B cell (primary cell): ENCODE measurements around the gene TAS1R2. TPM values are rescaled to one million over a fixed set of nuclear protein-coding genes. Genes with fewer than 3 reads are reported as not detected.

Experiments used
- ATAC-seq: fragments of 200-7000 bp; cut with Tn5 transposase; one replicate; pipeline ENCODE4 v1.10.0; 2021; ENCODE audit warnings: low read depth, mild to moderate bottlenecking, moderate number of reproducible peaks, moderate library complexity
- CTCF ChIA-PET: fragments of 350-600 bp; sonication (Branson Sonifier 250); formaldehyde crosslinking; loops from one replicate; lab custom pipeline; 2021; ENCODE audit warnings: antibody characterized with exemption, inconsistent platforms; lab: Charles Lee
- POLR2A ChIA-PET: fragments of 350-600 bp; sonication (Branson Sonifier 250); formaldehyde crosslinking; loops from one replicate; lab custom pipeline; 2021; ENCODE audit warnings: antibody characterized with exemption; lab: Charles Lee
- DNase-seq: peaks from one replicate; pipeline ENCODE4 v3.0.0; 2013
- H2AFZ ChIP-seq: 2 replicates; pipeline ENCODE4 v1.6.1; 2012; ENCODE audit warnings: mild to moderate bottlenecking, low read depth, low read length; ENCODE audit not compliant: insufficient read depth, poor library complexity, severe bottlenecking
- H3K27ac ChIP-seq, 2 donors: 1 replicate in 1 of 2; 2 replicates in 1 of 2; pipeline ENCODE4 v1.5.1; 2012 to 2013; ENCODE audit warnings: low read length in 2 of 2, mild to moderate bottlenecking in 2 of 2, moderate library complexity in 1 of 2
- H3K27me3 ChIP-seq, 4 experiments: fragments of 200-600 bp in 1 of 4; sonication (generic) in 1 of 4; replicated peaks in 1 of 4; 1 replicate in 2 of 4; 2 replicates in 2 of 4; pipeline versions ENCODE4 v1.6.1 to v1.7.0; 2013 to 2016; ENCODE audit warnings: low read length in 3 of 4, mild to moderate bottlenecking in 2 of 4, mixed read lengths in 1 of 4, moderate library complexity in 1 of 4; ENCODE audit not compliant: insufficient read depth in 4 of 4, control insufficient read depth in 3 of 4; ENCODE audit errors: control extremely low read depth in 1 of 4
- H3K36me3 ChIP-seq, 2 experiments: replicated peaks in 1 of 2; 1 replicate in 1 of 2; 2 replicates in 1 of 2; pipeline versions ENCODE4 v1.6.1 to v1.7.1; 2013; ENCODE audit warnings: low read length in 1 of 2; ENCODE audit not compliant: insufficient read depth in 2 of 2, control insufficient read depth in 1 of 2; ENCODE audit errors: control extremely low read depth in 1 of 2, extremely low read depth in 1 of 2
- H3K4me1 ChIP-seq, 2 donors: fragments of 200-600 bp in 1 of 2; sonication (generic) in 1 of 2; 1 replicate in 1 of 2; 2 replicates in 1 of 2; pipeline versions ENCODE4 v1.5.1 to v1.6.1; 2013 to 2017; ENCODE audit warnings: low read length in 2 of 2; ENCODE audit not compliant: control insufficient read depth in 2 of 2, insufficient read depth in 2 of 2
- H3K4me2 ChIP-seq: replicated peaks from 2 replicates; pipeline ENCODE3; 2012; ENCODE audit warnings: mild to moderate bottlenecking, low read depth, low read length; ENCODE audit not compliant: poor library complexity, severe bottlenecking
- H3K4me3 ChIP-seq, 5 experiments: fragments of 200-600 bp in 1 of 5; sonication (generic) in 1 of 5; 1 replicate in 3 of 5; 2 replicates in 2 of 5; pipeline versions ENCODE4 v1.5.1 to v1.7.0; 2011 to 2016; ENCODE audit warnings: low read length in 4 of 5, mild to moderate bottlenecking in 4 of 5, low read depth in 2 of 5, control low read depth in 1 of 5, moderate library complexity in 1 of 5; ENCODE audit not compliant: insufficient read depth in 1 of 5; ENCODE audit errors: control extremely low read depth in 1 of 5, extremely low read depth in 1 of 5
- H3K79me2 ChIP-seq: fragments of 200-600 bp; sonication (generic); one replicate; pipeline ENCODE4 v1.6.0; 2016; ENCODE audit warnings: low read length; ENCODE audit not compliant: control insufficient read depth, insufficient read depth
- H3K9ac ChIP-seq: fragments of 200-600 bp; sonication (generic); 2 replicates; pipeline ENCODE4 v1.6.1; 2017; ENCODE audit warnings: mild to moderate bottlenecking, low read length, moderate library complexity
- H3K9me3 ChIP-seq, 3 donors: one replicate each; pipeline versions ENCODE4 v1.6.1 to v1.7.1; 2013; ENCODE audit warnings: low read length in 2 of 3; ENCODE audit not compliant: control insufficient read depth in 2 of 3, insufficient read depth in 1 of 3; ENCODE audit errors: control extremely low read depth in 1 of 3
- H4K20me1 ChIP-seq: 2 replicates; pipeline ENCODE4 v1.6.0; 2012; ENCODE audit warnings: mild to moderate bottlenecking, low read length; ENCODE audit not compliant: insufficient read depth, control insufficient read depth, poor library complexity, severe bottlenecking
- H3K27ac Mint-ChIP-seq: one replicate; pipeline ENCODE4 v1.8.0; 2021; ENCODE audit warnings: mixed read lengths
- H3K27me3 Mint-ChIP-seq: one replicate; pipeline ENCODE4 v1.8.0; 2021; ENCODE audit warnings: mixed read lengths
- H3K4me1 Mint-ChIP-seq: one replicate; pipeline ENCODE4 v1.8.0; 2021; ENCODE audit warnings: mixed read lengths
- H3K4me3 Mint-ChIP-seq: one replicate; pipeline ENCODE4 v1.8.0; 2021; ENCODE audit warnings: mixed read lengths
- H3K9me3 Mint-ChIP-seq: one replicate; pipeline ENCODE4 v1.8.0; 2022; ENCODE audit warnings: mixed read lengths; ENCODE audit not compliant: insufficient read depth
- CTCF ChIP-seq: fragments of 200-600 bp; IDR thresholded peaks from one replicate; pipeline ENCODE4 v1.8.0; 2022; ENCODE audit warnings: antibody characterized with exemption, mild to moderate bottlenecking
- EZH2 ChIP-seq: IDR thresholded peaks from 2 replicates; pipeline ENCODE4 v1.6.1; 2012; ENCODE audit warnings: borderline replicate concordance, low read depth, mild to moderate bottlenecking, moderate library complexity, low read length; ENCODE audit not compliant: insufficient read depth, poor library complexity, severe bottlenecking
- WGBS: methylation state at CpG from one replicate; pipeline ENCODE4 v1.1.5; 2013; ENCODE audit warnings: missing lambda C conversion rate; ENCODE audit not compliant: insufficient coverage; 5-methylcytosine and 5-hydroxymethylcytosine counted together
- intact Hi-C: fragments of 100-400 bp; cut with micrococcal nuclease; formaldehyde crosslinking; loops from one replicate; pipeline ENCODE4 v1.10.0; 2022
- polyA plus RNA-seq: library from polyadenylated mRNA; depleted of rRNA; stranded (reverse); fragments of >200 nt; gene quantifications from 2 replicates; pipeline ENCODE4 v1.2.3, GENCODE V29; 2012
- total RNA-seq, 2 donors: library from RNA; stranded (reverse); fragments of 120-200 nt in 1 of 2; gene quantifications; 1 replicate in 1 of 2; 2 replicates in 1 of 2; pipeline versions ENCODE4 v1.2.3 to v1.2.4, GENCODE V29; 2013 to 2022

The TAS1R2 gene
- total and polyA plus RNA-seq, 2 donors (not counting 1 experiment from before 2014, with no cell fraction given), result not detected

GRCh38 chr1:18878538-18879214, 19.2 kb upstream of the TAS1R2 start:
- Histone ChIP-seq H3K79me2 (no peaks in the 10 kb centered on the region), H3K4me1 (no peaks in the 10 kb centered on the region), H2AFZ (no peak overlapping the region), H4K20me1 (no peaks in the 10 kb centered on the region), H3K4me2 (no peak overlapping the region), H3K9ac (no peak overlapping the region), H3K36me3 (no peaks in the 10 kb centered on the region), H3K4me3 (no peak overlapping the region), H3K27me3 (no peaks in the 10 kb centered on the region), H3K9me3 (no peaks in the 10 kb centered on the region), H3K27ac (no peak overlapping the region)
- TF ChIP-seq EZH2, result no peak
- TF ChIP-seq CTCF, result no peak
- no peaks in the 10 kb centered on the region for H3K9me3 Mint-ChIP-seq
- no peaks in the 10 kb centered on the region for H3K4me1 Mint-ChIP-seq
- ChIA-PET CTCF (interaction anchor here (1.4 kb wide), 1 partner anchor 17 kb away, joined by 3 read pairs; no protein-coding TSS in a partner anchor), POLR2A (no interaction called here)
- intact Hi-C loops, result no loop called here
- 81% methylated on average over 4 of the region's 12 CpGs for WGBS
- no peak for DNase-seq
- no peak overlapping the region for H3K4me3 Mint-ChIP-seq
- no peak overlapping the region for H3K27ac Mint-ChIP-seq
- H3K27me3 Mint-ChIP-seq, result no peaks in the 10 kb centered on the region
- no peak for ATAC-seq

- H3K27ac ChIP-seq, result no peak overlapping the region
- no peaks in the 10 kb centered on the region for H3K36me3 ChIP-seq
- WGBS, result 94% methylated on average over 35 of the region's 35 CpGs
- H3K79me2 ChIP-seq, result no peaks in the 10 kb centered on the region
- intact Hi-C loops, result no loop called here
- ATAC-seq (no peak), DNase-seq (no peak)
- no peaks in the 10 kb centered on the region for H3K4me1 Mint-ChIP-seq
- H3K4me3 Mint-ChIP-seq, result no peak overlapping the region
- H4K20me1 ChIP-seq, result no peaks in the 10 kb centered on the region
- no peaks in the 10 kb centered on the region for H3K9me3 Mint-ChIP-seq
- TF ChIP-seq CTCF, result no peak
- no peak for TF ChIP-seq EZH2
- H3K4me3 ChIP-seq, result no peak overlapping the region
- H3K9me3 ChIP-seq, result no peaks in the 10 kb centered on the region
- no peaks in the 10 kb centered on the region for H3K4me1 ChIP-seq
- H3K4me2 ChIP-seq, result no peak overlapping the region
- no peak overlapping the region for H3K27ac Mint-ChIP-seq
- H3K27me3 Mint-ChIP-seq, result no peaks in the 10 kb centered on the region
- no peak overlapping the region for H2AFZ ChIP-seq
- H3K27me3 ChIP-seq, result no peaks in the 10 kb centered on the region
- CTCF ChIA-PET, result no interaction called here
- H3K9ac ChIP-seq, result no peak overlapping the region
- POLR2A ChIA-PET, result no interaction called here
These were observed 17.8 kb upstream of the TAS1R2 start for GRCh38 chr1:18877282-18877681.
